PC-3 (cell line): ENCODE data around the gene ERCC5. TPM values are rescaled to one million over a fixed set of nuclear protein-coding genes. Genes with fewer than 3 reads are reported as not detected.

Source experiments
- ATAC-seq: fragments of 200-7000 bp; cut with Tn5 transposase; 2 replicates; pipeline ENCODE4 v1.9.1; 2020; ENCODE audit warnings: mild to moderate bottlenecking, moderate library complexity
- BruUV-seq: library from RNA; stranded (reverse); fragments of 400-500 nt; replicated peaks from 2 replicates; lab custom pipeline; 2021; lab: Mats Ljungman, UMichigan
- CTCF ChIA-PET: fragments of 300-600 bp; sonication (Branson Sonifier 250); formaldehyde crosslinking; loops from one replicate; lab custom pipeline; 2022; ENCODE audit warnings: antibody characterized with exemption; lab: Charles Lee
- POLR2A ChIA-PET: fragments of 300-600 bp; sonication (Branson Sonifier 250); formaldehyde crosslinking; loops from one replicate; lab custom pipeline; 2022; ENCODE audit warnings: antibody characterized with exemption; ENCODE audit not compliant: unreplicated experiment; lab: Charles Lee
- DNase-seq: peaks from one replicate; pipeline ENCODE4 v3.0.0-alpha.2; 2015
- H2AFZ ChIP-seq: fragments of 300-600 bp; sonication (generic); 2 replicates; pipeline ENCODE4 v1.6.0; 2016; ENCODE audit warnings: antibody characterized with exemption, low read length
- H3F3A ChIP-seq: fragments of 300-600 bp; sonication (generic); one replicate; pipeline ENCODE4 v1.6.0; 2017; ENCODE audit warnings: antibody characterized with exemption, low read length, control low read depth, mild to moderate bottlenecking; ENCODE audit not compliant: unreplicated experiment
- H3K27ac ChIP-seq: fragments of 300-600 bp; sonication (generic); 2 replicates; pipeline ENCODE4 v1.5.1; 2016; ENCODE audit warnings: mild to moderate bottlenecking, low read length
- H3K27me3 ChIP-seq: fragments of 300-600 bp; sonication (generic); 2 replicates; pipeline ENCODE4 v1.6.1; 2016; ENCODE audit warnings: low read length, mixed read lengths
- H3K36me3 ChIP-seq: fragments of 300-600 bp; sonication (generic); 2 replicates; pipeline ENCODE4 v1.6.1; 2016; ENCODE audit warnings: low read depth, mixed run types, low read length, mixed read lengths
- H3K4me1 ChIP-seq: fragments of 300-600 bp; sonication (generic); 2 replicates; pipeline ENCODE4 v1.5.1; 2016; ENCODE audit warnings: low read length; ENCODE audit not compliant: insufficient read depth
- H3K4me2 ChIP-seq: fragments of 300-600 bp; sonication (generic); 2 replicates; pipeline ENCODE4 v1.6.0; 2016; ENCODE audit warnings: low read length
- H3K4me3 ChIP-seq: fragments of 300-600 bp; sonication (generic); 2 replicates; pipeline ENCODE4 v1.5.1; 2016; ENCODE audit warnings: mild to moderate bottlenecking, low read length, mixed read lengths
- H3K79me2 ChIP-seq: fragments of 300-600 bp; sonication (generic); 2 replicates; pipeline ENCODE4 v1.6.1; 2017; ENCODE audit warnings: low read length, mixed read lengths
- H3K9ac ChIP-seq: fragments of 300-600 bp; sonication (generic); 2 replicates; pipeline ENCODE4 v1.6.0; 2016; ENCODE audit warnings: mild to moderate bottlenecking, low read length
- H3K9me2 ChIP-seq: fragments of 300-600 bp; sonication (generic); replicated peaks from 2 replicates; pipeline ENCODE4 v1.6.1; 2016; ENCODE audit warnings: mixed run types, low read length, mixed read lengths
- H3K9me3 ChIP-seq: fragments of 300-600 bp; sonication (generic); 2 replicates; pipeline ENCODE4 v1.6.1; 2016; ENCODE audit warnings: low read length, mixed read lengths
- H4K20me1 ChIP-seq: fragments of 300-600 bp; sonication (generic); 2 replicates; pipeline ENCODE4 v1.6.1; 2016; ENCODE audit warnings: low read length, mixed read lengths
- CTCF ChIP-seq: fragments of 300-600 bp; sonication (generic); conservative IDR thresholded peaks from 2 replicates; pipeline ENCODE4 v1.5.1; 2017; ENCODE audit warnings: antibody characterized with exemption, low read depth, mild to moderate bottlenecking, low read length
- EZH2 ChIP-seq: fragments of 300-600 bp; sonication (generic); IDR thresholded peaks from one replicate; pipeline ENCODE4 v1.6.1; 2017; ENCODE audit warnings: antibody characterized with exemption, mild to moderate bottlenecking, low read length; ENCODE audit not compliant: unreplicated experiment
- EZH2phosphoT487 ChIP-seq: fragments of 300-600 bp; sonication (generic); IDR thresholded peaks from 2 replicates; pipeline ENCODE4 v1.6.1; 2018; ENCODE audit warnings: mild to moderate bottlenecking, antibody characterized with exemption, low read length, borderline replicate concordance
- intact Hi-C: fragments of 100-400 bp; cut with micrococcal nuclease; formaldehyde crosslinking; loops from 2 replicates; pipeline ENCODE4 v1.9.0; 2023
- total RNA-seq: library from RNA; depleted of rRNA; stranded (reverse); fragments of >200 nt; gene quantifications from 2 replicates; pipeline ENCODE4 v1.2.3, GENCODE V29; 2014

The ERCC5 gene
- total RNA-seq, 1 experiment from 2014 or later: 19.3 TPM

GRCh38 chr13:102805680-102806079 lies 40.2 kb upstream of the ERCC5 start:
- no TSS peak for BruUV-seq
- peaks cover 23% of the 10 kb centered on the region for H3K79me2 ChIP-seq

GRCh38 chr13:102807699-102808098 lies 38.1 kb upstream of the ERCC5 start:
- H3K4me2 ChIP-seq: no peak overlapping the region
- POLR2A ChIA-PET: no interaction called here
- TF ChIP-seq EZH2phosphoT487: no peak
- no peak for TF ChIP-seq EZH2
- TF ChIP-seq CTCF: no peak
- ATAC-seq (no peak), DNase-seq (no peak)
- H3K79me2 ChIP-seq: peaks cover 6% of the 10 kb centered on the region; the same call in 1 of the 2 replicates
- H3K9me3 ChIP-seq: no peaks in the 10 kb centered on the region
- CTCF ChIA-PET: no interaction called here
- intact Hi-C loops: no loop called here
- no peaks in the 10 kb centered on the region for H3K27me3 ChIP-seq
- no TSS peak for BruUV-seq
- H3K27ac ChIP-seq: no peak overlapping the region
- no peak overlapping the region for H2AFZ ChIP-seq
- no peak overlapping the region for H3K4me3 ChIP-seq
- no peaks in the 10 kb centered on the region for H3F3A ChIP-seq
- H3K36me3 ChIP-seq: no peaks in the 10 kb centered on the region
- no peaks in the 10 kb centered on the region for H3K9me2 ChIP-seq
- H3K9ac ChIP-seq: no peak overlapping the region
- H3K4me1 ChIP-seq: no peaks in the 10 kb centered on the region
- no peaks in the 10 kb centered on the region for H4K20me1 ChIP-seq

More at GRCh38 chr13:102805680-102806079, 40.2 kb upstream of the ERCC5 start:
- ChIA-PET CTCF (no interaction called here), POLR2A (no interaction called here)
- Histone ChIP-seq H3K9me3 (no peaks in the 10 kb centered on the region), H3K9me2 (no peaks in the 10 kb centered on the region), H3K9ac (no peak overlapping the region), H3F3A (no peaks in the 10 kb centered on the region), H3K27ac (no peak overlapping the region), H3K36me3 (no peaks in the 10 kb centered on the region), H2AFZ (no peak overlapping the region), H3K4me3 (no peak overlapping the region), H3K4me1 (no peaks in the 10 kb centered on the region), H4K20me1 (no peaks in the 10 kb centered on the region), H3K27me3 (no peaks in the 10 kb centered on the region), H3K4me2 (no peak overlapping the region)
- no peak for ATAC-seq
- DNase-seq: no peak
- intact Hi-C loops: no loop called here
- TF ChIP-seq EZH2phosphoT487: no peak
- no peak for TF ChIP-seq CTCF
- no peak for TF ChIP-seq EZH2

GRCh38 chr13:102812611-102813287 lies 33.1 kb upstream of the ERCC5 start:
- intact Hi-C loops: no loop called here
- no peak overlapping the region for H2AFZ ChIP-seq
- no peaks in the 10 kb centered on the region for H3K36me3 ChIP-seq
- no TSS peak for BruUV-seq
- H3K27ac ChIP-seq: no peak overlapping the region
- H3K27me3 ChIP-seq: no peaks in the 10 kb centered on the region
- H3K79me2 ChIP-seq: 0 out of 2 replicates have a peak, but pooled peaks cover 4% of the 10 kb centered on the region
- no peaks in the 10 kb centered on the region for H3K4me1 ChIP-seq
- H3K9ac ChIP-seq: no peak overlapping the region
- POLR2A ChIA-PET: no interaction called here
- no peaks in the 10 kb centered on the region for H3F3A ChIP-seq
- H3K4me2 ChIP-seq: no peak overlapping the region
- ATAC-seq (no peak), DNase-seq (no peak)
- H3K9me2 ChIP-seq: no peaks in the 10 kb centered on the region
- H3K4me3 ChIP-seq: no peak overlapping the region
- CTCF ChIA-PET: no interaction called here
- no peaks in the 10 kb centered on the region for H3K9me3 ChIP-seq
- H4K20me1 ChIP-seq: no peaks in the 10 kb centered on the region
- TF ChIP-seq EZH2 (no peak), EZH2phosphoT487 (no peak), CTCF (no peak)
